Activated T-cell treated with anti-CD3 and anti-CD28 coated beads for 1 hour (primary cell): Measurements from ENCODE around the gene SLC35F4.
"Not testable (repeated sequence)": the region's sequence is repeated elsewhere in the genome, so short reads cannot be mapped to it uniquely, and the experiment has no call there.

ENCODE experiments used
- DNase-seq: peaks from one replicate; pipeline ENCODE4 v3.0.0-alpha.2; 2020; ENCODE audit warnings: low read depth

The SLC35F4 gene

DNA sequence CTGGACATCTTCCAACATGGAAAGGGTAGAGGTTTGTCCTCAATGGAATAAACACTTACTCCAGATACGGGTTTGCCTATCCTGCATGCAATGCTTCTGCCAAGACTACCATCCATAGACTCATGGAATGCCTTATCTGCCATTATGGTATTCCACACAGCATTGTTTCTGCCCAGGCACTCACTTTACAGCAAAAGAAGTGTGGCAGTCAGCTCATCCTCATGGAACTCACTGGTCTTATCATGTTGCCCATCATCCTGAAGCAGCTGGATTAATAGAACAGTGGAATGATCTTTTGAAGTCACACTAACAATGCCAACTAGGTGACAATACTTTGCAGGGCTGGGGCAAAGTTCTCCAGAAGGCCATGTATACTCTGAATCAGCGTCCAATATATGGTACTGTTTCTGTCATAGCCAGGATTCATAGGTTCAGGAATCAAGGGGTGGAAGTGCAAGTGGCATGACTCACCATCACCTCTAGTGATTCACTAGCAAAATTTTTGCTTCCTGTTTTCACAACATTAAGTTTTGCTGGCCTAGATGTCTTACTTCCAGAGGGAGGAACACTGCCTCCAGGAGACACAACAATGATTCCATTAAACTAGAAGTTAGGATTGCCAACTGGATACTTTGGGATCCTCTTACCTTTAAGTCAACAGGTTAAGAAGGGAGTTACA, 140.4 kb downstream of the SLC35F4 start:
- DNase-seq: no peak

- not testable (repeated sequence) for DNase-seq
Measured at GRCh38 chr14:57722141-57722540, 143.8 kb downstream of the SLC35F4 start.

DNA sequence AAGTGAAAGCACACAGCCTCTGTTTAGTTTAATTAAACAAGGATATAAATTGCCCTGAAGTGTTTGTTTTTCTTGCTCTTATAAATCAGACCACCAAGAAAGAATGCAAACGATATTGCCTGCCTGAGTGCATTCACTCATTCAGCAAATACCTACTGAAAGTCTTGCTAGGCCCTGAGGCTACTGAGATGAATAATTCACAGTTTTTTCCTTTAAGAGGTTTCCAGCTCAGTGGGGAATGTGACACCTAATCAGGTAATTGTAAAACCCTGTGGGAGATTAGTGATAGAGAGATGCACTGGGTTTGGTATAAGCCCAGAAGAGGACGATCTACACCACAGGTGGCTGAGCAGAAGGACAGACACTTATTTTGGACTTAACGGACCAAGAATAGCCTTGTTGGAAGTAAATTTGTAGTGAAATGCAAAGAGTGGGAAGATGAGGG, 151.4 kb downstream of the SLC35F4 start:
- no peak for DNase-seq

DNA sequence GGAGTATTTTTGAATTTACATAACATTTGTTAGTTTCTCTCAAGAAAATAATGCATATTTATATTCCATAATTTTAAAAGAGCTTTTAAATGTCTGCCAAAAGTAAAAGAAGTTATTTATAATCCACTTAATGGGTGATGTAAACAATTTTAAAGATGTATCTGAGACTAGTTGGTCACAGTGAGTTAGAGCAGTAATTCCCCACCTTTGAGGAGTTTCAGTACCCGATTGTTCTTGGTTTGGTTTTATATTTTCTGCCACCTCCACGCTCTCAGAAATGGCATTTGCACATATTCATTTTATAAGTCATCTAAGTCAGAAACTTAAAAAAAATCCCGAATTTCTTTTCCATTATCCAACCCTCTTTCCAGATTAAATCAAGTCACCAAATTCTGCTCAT, 153.2 kb downstream of the SLC35F4 start:
- DNase-seq: no peak

DNA sequence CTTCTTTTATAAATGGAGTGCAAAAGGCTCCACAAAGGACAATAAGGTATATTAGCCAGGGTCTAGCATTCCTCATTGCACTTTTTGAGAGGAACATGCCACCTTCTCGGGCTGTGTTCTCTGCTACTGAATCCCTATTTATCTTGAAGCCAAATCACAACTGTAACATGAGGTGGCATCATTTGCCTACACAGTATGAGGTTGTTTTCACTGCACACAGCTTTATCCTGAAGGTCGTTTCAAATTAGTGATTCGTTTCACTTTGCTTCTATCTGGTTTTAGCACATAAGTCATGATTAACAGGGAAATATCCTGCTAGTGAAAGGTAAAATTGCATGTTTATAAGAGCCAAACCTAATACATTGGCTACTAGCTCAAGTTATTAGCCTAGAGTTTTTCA, 153.8 kb downstream of the SLC35F4 start:
- DNase-seq: no peak

DNA sequence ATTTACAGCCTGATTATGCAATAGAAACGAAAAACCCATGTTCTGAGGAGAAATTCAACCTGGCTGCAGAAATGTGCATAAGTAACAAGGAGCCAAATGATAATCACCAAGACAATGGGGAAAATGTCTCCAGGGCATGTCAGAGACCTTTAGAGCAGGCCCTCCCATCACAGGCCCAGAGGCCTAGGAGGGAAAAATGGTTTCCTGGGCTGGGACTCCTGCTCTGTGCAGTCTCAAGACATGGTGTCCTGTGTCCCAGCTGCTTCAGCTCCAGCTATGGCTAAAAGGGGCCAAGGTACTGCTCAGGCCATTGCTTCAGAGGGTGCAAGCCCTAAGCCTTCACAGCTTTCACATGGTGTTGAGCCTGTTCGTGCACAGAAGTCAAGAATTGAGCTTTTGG, 156.0 kb downstream of the SLC35F4 start:
- no peak for DNase-seq

GRCh38 chr14:57709086-57709485, 156.8 kb downstream of the SLC35F4 start:
- not testable (repeated sequence) for DNase-seq

- DNase-seq: no peak
Measured at GRCh38 chr14:57707219-57707618, 158.7 kb downstream of the SLC35F4 start.

- no peak for DNase-seq
Measured at GRCh38 chr14:57704763-57705162, 161.1 kb downstream of the SLC35F4 start.

- no peak for DNase-seq
Measured at GRCh38 chr14:57699947-57700346, 165.9 kb downstream of the SLC35F4 start.

DNA sequence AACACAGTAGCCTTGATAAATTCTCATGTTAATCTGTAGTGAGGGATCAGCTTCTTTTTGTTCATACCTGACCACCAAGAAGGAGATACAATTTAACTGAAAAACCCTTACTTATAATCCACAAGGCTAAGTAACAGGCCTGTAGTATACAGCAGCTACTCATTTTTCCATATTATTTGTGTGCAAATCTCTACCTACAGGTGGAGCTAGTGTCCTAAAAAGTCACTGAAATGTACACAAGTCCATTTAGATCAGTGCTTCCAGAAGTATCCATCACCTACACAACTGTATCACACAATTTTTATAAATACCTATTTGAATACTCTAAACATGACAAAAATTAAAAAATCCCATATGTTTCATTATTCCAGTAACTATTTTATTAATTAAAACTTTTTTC, 173.2 kb downstream of the SLC35F4 start:
- no peak for DNase-seq

- DNase-seq: no peak
Measured at GRCh38 chr14:57687416-57687815, 178.5 kb downstream of the SLC35F4 start.

DNA sequence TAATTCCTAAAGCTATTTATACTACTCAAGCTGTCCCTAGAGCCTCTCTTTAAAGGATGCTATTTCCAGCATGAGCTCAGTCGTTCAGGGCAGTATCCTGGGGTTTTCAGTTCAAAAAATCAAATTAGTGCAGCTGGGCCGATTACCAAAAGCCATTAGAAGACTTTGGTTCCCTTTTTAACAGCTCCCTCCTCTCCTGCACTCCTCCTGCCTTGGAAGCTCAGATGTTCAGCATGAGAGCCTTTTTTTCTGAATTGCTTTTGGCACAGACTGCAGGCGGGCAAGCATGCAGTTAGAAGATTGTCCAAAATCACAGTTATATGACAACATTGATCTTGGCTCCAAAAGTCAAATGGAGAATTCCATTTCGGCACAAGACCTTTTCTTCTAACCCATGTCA, 179.6 kb downstream of the SLC35F4 start:
- DNase-seq: no peak

- no peak for DNase-seq
Measured at GRCh38 chr14:57671021-57671420, 194.9 kb downstream of the SLC35F4 start.

- DNase-seq: no peak
Measured at GRCh38 chr14:57660208-57660607, 205.7 kb downstream of the SLC35F4 start.

DNA sequence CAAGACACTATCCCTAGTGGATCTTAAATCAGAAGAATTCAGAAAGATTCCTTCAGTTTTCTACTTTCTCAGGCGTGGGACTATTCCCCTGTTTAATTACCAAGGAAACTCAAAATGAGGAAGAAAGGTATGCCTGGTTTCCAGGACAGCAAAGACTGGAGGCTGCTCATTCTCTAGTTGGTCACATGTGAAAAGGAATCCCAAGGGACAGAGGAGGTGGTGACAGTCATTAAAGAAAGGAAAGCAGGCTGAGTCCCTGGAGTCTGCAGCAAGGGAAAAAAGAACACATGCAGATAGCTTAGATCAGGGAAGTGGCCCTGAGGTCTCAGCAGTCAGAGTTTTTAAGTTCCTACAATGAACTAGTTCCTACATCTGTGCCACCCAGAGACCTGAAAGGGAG, 206.8 kb downstream of the SLC35F4 start:
- DNase-seq: no peak

DNA sequence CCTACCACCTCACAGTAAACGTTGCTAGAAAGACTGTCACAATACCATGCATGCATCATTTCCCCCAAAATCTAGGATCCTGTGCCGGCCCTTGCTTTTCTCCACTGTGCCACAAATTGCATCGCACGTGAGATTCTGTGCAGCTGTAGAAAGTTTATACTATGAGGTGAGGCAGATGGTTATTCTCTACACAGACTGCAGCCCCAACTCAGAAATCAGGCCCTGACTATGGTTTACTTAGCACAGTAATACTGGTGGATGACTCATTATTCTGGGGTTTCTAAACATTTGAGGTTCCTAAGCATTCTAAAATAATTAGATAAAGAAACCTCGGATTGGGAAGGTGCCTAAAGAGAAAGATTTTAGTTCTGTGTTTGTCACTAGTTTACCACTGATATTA, 208.4 kb downstream of the SLC35F4 start:
- DNase-seq: no peak

DNA sequence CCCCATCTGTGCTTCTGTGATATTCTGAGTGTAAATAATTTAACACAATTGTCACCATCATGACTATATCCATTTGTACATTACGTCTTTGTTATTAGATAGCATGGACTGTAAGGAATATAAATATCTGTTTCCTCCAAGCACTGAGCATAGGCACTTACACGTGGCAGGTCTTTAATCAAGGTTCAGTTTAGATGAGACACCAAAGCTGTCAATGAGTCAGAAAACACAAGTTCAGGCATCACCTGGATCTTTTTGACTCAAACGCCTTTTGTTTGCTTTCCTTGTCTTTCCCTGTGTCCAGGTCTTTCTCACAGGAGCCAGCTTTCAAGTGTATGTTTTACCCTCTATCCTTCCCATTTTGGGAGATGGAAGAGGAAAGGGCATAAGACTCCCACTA, 209.0 kb downstream of the SLC35F4 start:
- no peak for DNase-seq

DNA sequence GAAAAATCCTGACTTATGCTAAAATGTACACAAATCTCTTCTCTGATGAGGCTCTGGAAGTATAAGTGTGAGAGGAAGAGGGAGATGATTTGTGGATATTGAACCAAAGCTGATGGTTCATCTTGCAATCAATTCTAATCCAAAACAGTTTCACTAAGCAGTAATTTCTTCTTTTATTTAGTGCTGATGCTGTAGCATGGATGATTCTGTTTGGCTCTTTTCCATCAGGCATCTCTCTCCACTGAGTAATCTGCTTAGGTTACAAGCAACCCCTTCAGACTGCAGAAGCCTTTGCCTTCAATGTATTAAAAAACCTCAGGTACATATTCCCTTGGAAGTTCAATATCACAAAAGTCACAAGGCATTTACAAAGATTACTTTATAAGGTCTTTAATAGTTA, 213.1 kb downstream of the SLC35F4 start:
- DNase-seq: no peak

- DNase-seq: no peak
Measured at GRCh38 chr14:57641776-57642175, 224.1 kb downstream of the SLC35F4 start.

DNA sequence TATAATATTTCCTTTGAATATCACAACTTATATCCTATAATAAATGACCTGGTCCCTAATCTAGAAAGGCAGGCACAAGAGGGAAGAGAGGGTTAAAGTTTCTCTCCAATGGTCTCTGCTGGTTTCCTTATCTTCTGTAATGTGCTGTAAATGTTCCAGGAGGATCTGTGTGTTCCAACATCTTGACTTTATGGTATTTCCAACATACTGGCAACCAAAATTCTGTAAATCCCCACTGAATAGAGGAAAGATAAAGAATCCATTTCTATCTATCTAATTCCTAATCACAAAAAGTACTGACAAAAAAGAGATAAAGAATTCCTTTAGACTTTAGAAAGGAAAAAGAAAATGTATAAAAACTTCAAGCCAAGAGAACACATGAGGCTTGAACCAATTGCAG, 225.9 kb downstream of the SLC35F4 start:
- no peak for DNase-seq

- no peak for DNase-seq
Measured at GRCh38 chr14:57637901-57638300, 228.0 kb downstream of the SLC35F4 start.

DNA sequence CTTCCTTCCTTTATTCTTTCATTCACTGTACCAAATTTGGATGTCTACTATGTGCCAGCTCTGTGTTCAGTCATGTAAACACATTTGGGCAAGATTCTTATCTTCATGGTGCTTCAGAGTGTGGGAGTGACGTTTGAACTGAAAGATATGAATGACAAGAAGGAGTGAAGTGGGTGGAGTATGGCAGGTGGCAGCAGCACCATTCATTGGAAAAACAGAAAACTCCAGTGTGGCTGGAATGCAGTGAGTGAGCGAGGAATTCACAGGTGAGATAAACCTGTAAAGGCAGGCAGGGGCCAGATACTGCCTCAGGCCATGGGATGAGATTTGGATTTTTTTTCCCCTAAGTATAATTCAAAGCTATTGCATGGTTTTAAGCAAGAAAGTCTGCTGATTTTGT, 231.6 kb downstream of the SLC35F4 start:
- no peak for DNase-seq

- DNase-seq: no peak
Measured at GRCh38 chr14:57632649-57633048, 233.2 kb downstream of the SLC35F4 start.

- DNase-seq: no peak
Measured at GRCh38 chr14:57617510-57617909, 248.4 kb downstream of the SLC35F4 start.
